Inflammatory macrophage treated with lipopolysaccharide for 4 hours (primary cell): ENCODE data around the gene THAP4.
"Not testable (repeated sequence)": the region's sequence is repeated elsewhere in the genome, so short reads cannot be mapped to it uniquely, and the experiment has no call there.

Experiments used
- DNase-seq: peaks from one replicate; pipeline ENCODE4 v3.0.0-alpha.2; 2020

The THAP4 gene

GRCh38 chr2:241579281-241579680 lies 57.7 kb downstream of the THAP4 start:
- no peak for DNase-seq

- DNase-seq, result no peak
These were observed 59.4 kb downstream of the THAP4 start for GRCh38 chr2:241577413-241578122.

GRCh38 chr2:241576293-241576654 lies 60.7 kb downstream of the THAP4 start:
- DNase-seq, result no peak

- DNase-seq, result no peak
These were observed 61.2 kb downstream of the THAP4 start for GRCh38 chr2:241575624-241576292.

- DNase-seq, result no peak
These were observed 61.9 kb downstream of the THAP4 start for GRCh38 chr2:241574911-241575623.

GRCh38 chr2:241573741-241574140 lies 63.2 kb downstream of the THAP4 start:
- DNase-seq, result no peak

- DNase-seq, result not testable (repeated sequence)
These were observed 63.9 kb downstream of the THAP4 start for GRCh38 chr2:241572915-241573651.

- no peak for DNase-seq
These were observed 64.9 kb downstream of the THAP4 start for GRCh38 chr2:241571821-241572620.

GRCh38 chr2:241570961-241571581 lies 65.9 kb downstream of the THAP4 start:
- no peak for DNase-seq

- DNase-seq, result no peak
These were observed 67.1 kb downstream of the THAP4 start for GRCh38 chr2:241569831-241570281.

- DNase-seq, result no peak
These were observed 68.2 kb downstream of the THAP4 start for GRCh38 chr2:241568726-241569125.

GRCh38 chr2:241567776-241568175 lies 69.2 kb downstream of the THAP4 start:
- DNase-seq, result no peak

GRCh38 chr2:241567266-241567665 lies 69.7 kb downstream of the THAP4 start:
- not testable (repeated sequence) for DNase-seq

GRCh38 chr2:241566468-241566867 lies 70.5 kb downstream of the THAP4 start:
- no peak for DNase-seq

- not testable (repeated sequence) for DNase-seq
These were observed 70.9 kb downstream of the THAP4 start for GRCh38 chr2:241566021-241566420.

- DNase-seq, result no peak
These were observed 71.5 kb downstream of the THAP4 start for GRCh38 chr2:241565411-241565810.

GRCh38 chr2:241564596-241565410 lies 72.2 kb downstream of the THAP4 start:
- no peak for DNase-seq

- no peak for DNase-seq
These were observed 72.9 kb downstream of the THAP4 start for GRCh38 chr2:241563981-241564595.

- DNase-seq, result no peak
These were observed 73.4 kb downstream of the THAP4 start for GRCh38 chr2:241563571-241563980.

- no peak for DNase-seq
These were observed 73.9 kb downstream of the THAP4 start for GRCh38 chr2:241563031-241563507.
